Neural cell (in vitro differentiated cells): ENCODE measurements around the gene SALL2.

ENCODE experiments used
- EP300 ChIP-seq: fragments of 450-650 bp; conservative IDR thresholded peaks from 2 replicates; pipeline ENCODE4 v1.6.1; 2014; ENCODE audit warnings: antibody characterized with exemption, mild to moderate bottlenecking, moderate library complexity; ENCODE audit not compliant: poor library complexity, severe bottlenecking
- EZH2 ChIP-seq: fragments of 200-600, 300-800 bp; shearing (Covaris generic), sonication (generic); IDR thresholded peaks from 2 replicates; pipeline ENCODE4 v1.6.1; 2014; ENCODE audit warnings: antibody characterized with exemption, low read length, borderline replicate concordance, mild to moderate bottlenecking; ENCODE audit not compliant: insufficient read depth, poor library complexity, severe bottlenecking
- POLR2AphosphoS5 ChIP-seq: IDR thresholded peaks from 2 replicates; pipeline ENCODE4 v1.6.1; 2012
- RAD21 ChIP-seq: fragments of 450-650 bp; conservative IDR thresholded peaks from 2 replicates; pipeline ENCODE4 v1.6.1; 2014; ENCODE audit warnings: antibody characterized with exemption, mild to moderate bottlenecking, moderate library complexity
- TAF1 ChIP-seq: IDR thresholded peaks from 2 replicates; pipeline ENCODE4 v1.6.1; 2012; ENCODE audit warnings: low read depth
- TF ChIP-seq, protein P1 (sequence below): fragments of 450-650 bp; IDR thresholded peaks from 2 replicates; pipeline ENCODE4 v1.5.1; 2014; ENCODE audit warnings: antibody characterized with exemption, mild to moderate bottlenecking, moderate library complexity; ENCODE audit not compliant: poor library complexity, severe bottlenecking

DNA sequence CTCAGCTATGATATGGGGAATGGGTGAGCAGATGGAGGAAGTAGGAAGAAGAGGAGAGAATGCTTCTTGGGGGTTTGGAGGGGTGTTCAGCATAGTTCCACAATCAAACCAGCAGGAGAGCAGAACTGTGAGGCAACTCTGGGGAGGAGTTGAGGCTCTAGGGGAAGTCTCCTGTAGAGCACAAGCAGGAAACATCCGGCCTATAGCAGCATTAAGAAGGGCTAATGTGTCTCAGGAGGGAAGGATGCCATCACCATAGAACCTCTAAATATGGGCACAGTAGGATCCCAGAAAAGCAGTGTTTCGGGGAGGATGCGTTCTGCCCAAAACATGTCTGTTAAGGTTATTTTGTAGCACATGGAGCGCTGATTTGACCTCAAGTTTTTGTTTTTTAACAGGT, 8.4 kb upstream of the SALL2 start:
- TF ChIP-seq, protein P1, sequence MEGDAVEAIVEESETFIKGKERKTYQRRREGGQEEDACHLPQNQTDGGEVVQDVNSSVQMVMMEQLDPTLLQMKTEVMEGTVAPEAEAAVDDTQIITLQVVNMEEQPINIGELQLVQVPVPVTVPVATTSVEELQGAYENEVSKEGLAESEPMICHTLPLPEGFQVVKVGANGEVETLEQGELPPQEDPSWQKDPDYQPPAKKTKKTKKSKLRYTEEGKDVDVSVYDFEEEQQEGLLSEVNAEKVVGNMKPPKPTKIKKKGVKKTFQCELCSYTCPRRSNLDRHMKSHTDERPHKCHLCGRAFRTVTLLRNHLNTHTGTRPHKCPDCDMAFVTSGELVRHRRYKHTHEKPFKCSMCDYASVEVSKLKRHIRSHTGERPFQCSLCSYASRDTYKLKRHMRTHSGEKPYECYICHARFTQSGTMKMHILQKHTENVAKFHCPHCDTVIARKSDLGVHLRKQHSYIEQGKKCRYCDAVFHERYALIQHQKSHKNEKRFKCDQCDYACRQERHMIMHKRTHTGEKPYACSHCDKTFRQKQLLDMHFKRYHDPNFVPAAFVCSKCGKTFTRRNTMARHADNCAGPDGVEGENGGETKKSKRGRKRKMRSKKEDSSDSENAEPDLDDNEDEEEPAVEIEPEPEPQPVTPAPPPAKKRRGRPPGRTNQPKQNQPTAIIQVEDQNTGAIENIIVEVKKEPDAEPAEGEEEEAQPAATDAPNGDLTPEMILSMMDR = no peak
- TF ChIP-seq EZH2 = no peak
- TF ChIP-seq POLR2AphosphoS5 = no peak
- TF ChIP-seq EP300 = no peak
- no peak for TF ChIP-seq RAD21
- TF ChIP-seq TAF1 = no peak
